ENCODE results near the gene PRPF18.
A peak's percentile ranks its signal among the peaks of the same experiment; 100 is the strongest.

Gene PRPF18

GRCh38 chr10:13644866-13645265, 58.1 kb downstream of the PRPF18 start:
- DNase-seq: no peak

DNA sequence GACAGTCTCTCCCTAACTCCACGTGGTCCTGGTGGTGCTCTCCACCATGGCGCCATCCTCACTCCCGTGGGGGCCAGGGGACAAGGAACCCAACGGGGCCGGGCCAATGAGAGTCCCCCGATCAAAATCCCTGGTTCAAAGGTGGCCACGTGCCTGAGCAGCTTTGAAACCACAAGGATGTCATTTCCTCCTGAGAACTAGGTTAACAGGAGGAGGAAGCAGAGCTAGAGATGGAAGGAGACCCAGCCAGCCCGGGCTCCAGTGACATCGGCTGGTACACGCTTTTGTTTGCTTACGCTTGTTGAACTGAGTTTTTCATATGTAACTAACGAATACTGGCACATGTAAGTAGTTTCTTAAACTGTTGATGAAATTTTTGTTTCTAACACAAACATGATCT, 61.7 kb downstream of the PRPF18 start:
- no peak for DNase-seq

GRCh38 chr10:13649844-13650520, 63.2 kb downstream of the PRPF18 start:
- no peak for DNase-seq

DNA sequence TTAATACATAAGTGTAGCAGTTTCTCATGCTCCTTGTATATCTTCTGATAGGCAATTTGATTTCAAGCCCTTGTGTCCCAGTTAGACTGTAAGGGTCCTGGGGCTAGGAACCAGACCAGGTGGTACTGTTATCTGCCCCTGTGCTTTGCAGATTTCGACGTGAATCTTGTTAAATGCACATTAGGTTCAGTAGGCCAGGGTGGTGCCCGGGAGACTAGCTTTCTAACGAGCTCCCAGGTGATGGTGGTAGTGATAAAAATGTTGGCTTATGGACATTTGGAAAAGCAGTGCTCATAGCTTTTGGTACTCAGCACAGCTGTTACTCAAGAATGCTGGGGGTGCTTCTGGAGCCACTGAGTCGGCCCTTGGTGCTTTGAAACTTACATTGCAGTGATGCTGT, 64.2 kb downstream of the PRPF18 start:
- no peak for DNase-seq

DNA sequence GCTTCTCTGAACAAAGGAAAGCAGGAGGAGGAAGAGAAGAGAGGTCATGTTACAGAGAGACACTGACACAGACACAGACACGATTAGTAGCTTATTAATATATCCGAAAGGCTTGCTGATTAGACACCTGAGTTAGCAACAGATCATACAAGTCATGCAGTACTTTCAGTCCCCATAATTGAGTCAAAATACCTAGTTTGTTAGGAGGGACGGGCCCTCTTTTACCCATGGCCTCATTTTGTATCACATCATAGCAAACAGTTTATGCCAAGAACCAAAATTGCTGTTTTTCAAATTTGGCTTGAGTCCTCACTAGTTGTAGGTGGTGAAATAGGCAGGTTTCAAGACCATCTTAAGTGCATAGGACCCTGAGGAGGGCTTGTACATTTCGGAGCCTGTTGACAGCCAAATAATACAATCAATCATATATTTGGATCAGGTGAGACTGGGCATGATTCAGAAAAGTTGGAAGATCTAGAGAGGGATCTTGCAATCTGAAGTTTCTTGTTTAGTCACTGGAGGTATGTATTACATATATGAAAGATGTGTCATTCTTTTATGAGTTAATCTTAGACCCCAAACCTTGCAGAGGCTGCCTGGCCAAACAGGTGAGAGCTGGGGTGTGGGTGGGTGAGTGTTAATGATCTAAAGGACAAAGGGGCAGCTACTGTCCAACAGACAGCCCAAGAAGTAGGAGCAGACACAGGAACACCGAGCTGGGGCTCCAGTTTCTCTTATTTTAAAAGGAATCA, 65.4 kb downstream of the PRPF18 start:
- DNase-seq: no peak

DNA sequence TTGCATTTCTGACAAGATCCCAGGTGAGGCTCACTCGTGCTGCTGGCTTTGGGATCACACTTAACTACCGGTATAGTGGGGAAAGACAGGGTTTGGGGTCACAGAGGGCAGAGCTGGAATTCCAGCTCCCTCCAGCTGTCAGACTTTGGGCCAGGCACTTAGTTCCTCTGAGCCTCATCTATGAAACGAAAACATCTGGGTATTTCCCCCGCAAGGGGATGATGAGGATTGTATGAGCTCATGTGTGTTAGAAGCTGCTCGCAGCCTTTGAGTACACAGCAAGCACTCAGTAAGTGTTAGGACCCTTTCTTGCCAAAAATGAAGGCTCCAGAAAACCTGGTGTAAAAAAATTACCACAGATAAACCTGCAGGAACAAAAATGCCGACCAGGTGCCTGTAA, 66.1 kb downstream of the PRPF18 start:
- no peak for DNase-seq

- no peak for DNase-seq
These were observed 67.5 kb downstream of the PRPF18 start for GRCh38 chr10:13654118-13654830.

DNA sequence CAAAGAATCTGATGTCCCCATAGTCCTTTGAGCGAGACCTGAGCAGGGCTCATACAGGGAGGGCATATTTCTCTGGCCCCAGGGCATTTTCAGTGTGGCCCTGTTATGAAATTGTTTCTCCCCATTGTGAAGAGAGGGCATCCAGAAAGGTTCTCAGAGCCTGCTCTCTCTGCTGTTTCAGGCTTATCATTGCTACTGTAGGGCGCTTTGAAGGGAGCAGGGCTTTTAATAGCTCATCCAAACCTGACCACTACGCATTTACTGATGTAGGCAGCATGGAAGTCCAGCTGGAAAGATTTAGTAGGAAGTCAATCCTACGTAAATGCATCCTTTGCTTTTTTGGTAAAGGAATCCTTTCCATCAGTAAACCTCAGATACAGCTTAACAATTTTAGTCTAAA, 68.1 kb downstream of the PRPF18 start:
- DNase-seq: no peak

DNA sequence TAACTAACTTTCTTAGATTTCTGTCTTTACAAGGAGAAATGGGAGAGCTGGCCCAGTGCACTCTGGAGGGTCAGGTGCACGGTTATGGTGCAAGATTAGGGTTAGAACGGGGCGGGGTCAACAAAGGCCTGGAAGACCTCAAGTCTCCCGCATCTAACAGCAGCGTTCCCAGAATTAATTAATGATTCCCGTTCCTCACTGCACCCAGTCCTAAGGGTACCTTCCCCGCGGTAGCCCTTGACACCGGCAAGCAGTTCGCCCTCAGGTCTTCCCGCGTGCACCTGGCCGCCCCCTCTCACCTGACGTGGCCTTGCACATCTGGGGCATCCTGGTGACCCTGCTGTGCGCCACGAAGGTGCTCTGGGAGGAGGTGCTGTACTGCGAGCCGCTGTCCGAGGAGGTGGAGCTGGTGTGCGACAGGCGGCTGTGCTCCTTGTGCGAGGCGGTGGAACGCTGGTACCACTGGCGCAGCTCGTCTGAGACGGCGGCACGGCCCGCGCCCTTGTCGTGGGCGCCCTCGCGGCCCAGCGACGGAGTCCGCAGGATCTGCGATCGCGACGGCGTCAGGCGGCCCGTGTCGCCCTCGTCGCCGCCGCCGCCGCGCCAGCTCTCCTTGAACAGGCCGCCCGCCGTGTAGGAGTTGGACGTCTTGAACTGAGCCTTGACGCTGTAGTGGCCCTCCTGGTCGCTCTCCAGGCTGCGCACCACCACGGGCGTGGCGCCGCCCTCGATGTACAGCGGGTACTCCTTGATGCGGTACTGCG, 69.8 kb downstream of the PRPF18 start:
- DNase-seq: no peak

- no peak for DNase-seq
These were observed 70.4 kb downstream of the PRPF18 start for GRCh38 chr10:13657101-13657680.

GRCh38 chr10:13658264-13658663, 71.5 kb downstream of the PRPF18 start:
- no peak for DNase-seq

DNA sequence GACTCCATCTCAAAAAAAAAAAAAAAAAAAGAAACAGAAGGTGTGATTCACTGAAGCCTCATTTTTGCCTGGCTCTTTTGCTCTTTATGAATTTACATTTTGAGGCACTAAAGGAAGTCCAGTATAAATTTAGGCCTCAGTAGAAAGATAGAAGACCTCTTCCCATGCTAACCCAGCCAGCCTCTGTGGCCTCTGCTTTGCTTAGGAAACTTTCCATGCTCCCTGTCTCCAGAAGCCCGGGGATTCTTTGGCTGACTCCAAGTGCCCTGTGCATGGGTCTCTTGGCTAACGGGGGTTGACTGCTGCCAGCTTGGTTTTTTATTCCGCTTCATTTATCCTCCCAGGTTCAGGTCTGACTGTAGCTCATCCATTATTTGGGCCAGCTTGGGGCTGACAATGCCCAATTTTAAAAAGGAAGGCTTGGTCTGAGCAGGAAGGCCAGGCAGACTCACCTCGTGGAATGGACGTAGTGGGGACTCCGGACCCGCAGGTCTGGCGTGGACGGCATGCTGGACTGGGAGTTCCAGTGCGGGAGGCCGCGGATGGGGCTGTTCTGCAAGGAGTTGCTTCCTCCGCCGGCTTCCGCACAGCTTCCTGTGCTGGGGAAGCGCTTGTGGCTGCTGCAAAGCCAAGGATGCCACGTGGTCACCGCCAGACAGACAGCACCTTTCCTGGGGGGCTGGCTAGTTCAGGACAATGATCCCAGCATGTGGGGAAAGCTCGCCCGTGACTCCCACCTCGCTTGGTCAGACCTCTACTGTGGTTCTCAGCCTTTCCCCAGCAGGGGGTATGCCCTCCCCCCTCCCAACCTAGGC, 72.3 kb downstream of the PRPF18 start:
- DNase-seq: no peak

DNA sequence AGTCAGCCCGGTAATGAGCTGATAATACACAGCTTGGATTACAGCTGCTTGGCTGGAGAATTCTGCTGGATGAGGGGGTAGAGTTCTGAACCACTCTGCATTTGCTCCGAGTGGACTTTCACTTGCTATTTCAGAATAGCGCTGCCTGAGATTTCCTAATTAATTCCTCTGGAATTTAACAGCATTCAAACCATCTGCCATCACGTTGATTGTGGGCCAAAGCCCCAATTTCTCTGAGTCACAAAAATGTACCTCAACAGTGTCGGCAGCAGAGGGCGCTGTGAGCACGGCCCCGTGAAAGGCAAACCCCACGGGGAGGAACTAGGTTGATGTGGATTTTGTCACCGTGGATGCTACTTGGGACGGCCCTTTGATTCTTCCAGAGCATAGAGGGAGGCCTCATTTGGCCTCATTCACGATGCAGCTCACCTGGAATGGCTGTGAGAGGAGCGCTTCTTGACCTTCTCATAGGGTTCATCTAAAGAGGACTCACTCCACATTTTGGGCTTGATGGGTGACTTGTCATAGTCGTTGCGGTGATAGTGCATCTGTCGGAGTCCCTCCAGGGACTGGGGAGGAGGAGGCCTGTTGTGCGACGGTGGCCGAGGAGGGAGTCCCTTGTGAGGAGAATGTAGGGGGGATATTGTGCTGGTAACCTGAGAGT, 73.3 kb downstream of the PRPF18 start:
- peak; percentile 49 for DNase-seq

DNA sequence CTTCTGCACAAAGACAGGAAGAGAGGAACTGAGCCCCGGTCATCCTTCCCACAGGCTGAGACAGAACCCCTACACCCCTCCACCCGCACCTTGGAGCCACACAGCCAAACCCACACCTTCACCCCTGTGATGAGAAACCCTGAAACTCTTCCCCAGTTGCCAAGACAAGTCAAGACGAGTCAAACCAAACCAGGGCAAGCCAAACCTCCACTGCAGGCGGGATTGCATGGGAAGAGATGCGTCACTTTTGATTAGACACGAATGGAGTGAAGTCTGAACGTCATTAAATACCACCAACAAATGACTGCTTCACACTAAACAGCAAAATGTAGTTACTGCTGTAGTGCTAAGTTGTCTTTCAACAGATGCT, 73.8 kb downstream of the PRPF18 start:
- no peak for DNase-seq

GRCh38 chr10:13661256-13661655, 74.5 kb downstream of the PRPF18 start:
- no peak for DNase-seq

- no peak for DNase-seq
These were observed 78.9 kb downstream of the PRPF18 start for GRCh38 chr10:13665516-13666262.

- no peak for DNase-seq
These were observed 81.4 kb downstream of the PRPF18 start for GRCh38 chr10:13668126-13668525.

GRCh38 chr10:13669182-13669855, 82.6 kb downstream of the PRPF18 start:
- DNase-seq: no peak

DNA sequence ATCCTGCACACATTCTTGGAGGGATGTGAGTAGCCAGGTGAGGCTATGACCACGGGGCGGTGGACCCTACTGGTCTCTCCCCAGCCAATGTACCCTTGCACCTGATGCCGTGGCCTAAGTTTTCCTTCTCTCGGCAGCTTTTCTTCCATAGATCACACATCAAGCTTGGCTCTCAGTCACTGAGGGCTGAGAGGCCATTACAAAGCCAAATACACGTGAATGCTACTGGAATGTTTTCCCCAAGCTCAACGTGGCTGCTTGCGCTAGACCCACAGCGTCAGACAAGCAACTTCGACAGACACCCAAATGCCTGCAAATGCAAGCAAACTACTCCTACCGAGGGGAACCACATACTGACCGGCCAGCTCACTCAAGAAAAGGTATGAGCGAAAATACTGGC, 83.1 kb downstream of the PRPF18 start:
- DNase-seq: no peak

DNA sequence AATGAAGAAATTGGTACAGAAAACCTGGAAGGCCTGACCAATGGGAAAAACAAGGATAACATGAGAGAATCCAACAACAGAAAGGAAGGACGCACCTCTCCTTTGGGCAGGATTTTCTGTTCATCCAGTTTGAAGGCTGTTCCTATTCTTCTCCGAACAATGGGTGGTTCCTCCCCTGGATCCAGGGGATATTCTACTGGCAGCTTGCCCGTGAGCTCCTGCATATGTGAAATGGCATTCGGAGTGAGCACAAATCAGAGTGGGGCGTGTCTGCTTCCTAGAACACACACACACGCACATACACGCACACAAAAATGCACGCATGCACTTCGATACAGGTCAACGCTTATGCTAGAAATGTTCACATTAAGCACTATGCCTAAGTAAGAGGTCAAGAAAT, 83.5 kb downstream of the PRPF18 start:
- no peak for DNase-seq

Measured in effector CD8-positive, alpha-beta T cell (primary cell).